Measurements from ENCODE around the gene LMCD1. TPM values are rescaled to one million over a fixed set of nuclear protein-coding genes. Genes with fewer than 3 reads are reported as not detected.

The LMCD1 gene
- total RNA-seq, 4 donors from 2014 or later: 13.9 to 64.6 (median 25.6) TPM

- intact Hi-C loops (cut with DNase I): no loop called here
- no peak overlapping the region for H3K27ac ChIP-seq
- no peak for TF ChIP-seq POLR2A (IDR thresholded peaks at IDR 0.05)
- TF ChIP-seq CTCF (IDR thresholded peaks at IDR 0.05): no peak
Measured at GRCh38 chr3:8593021-8593827, 91.6 kb downstream of the LMCD1 start.

GRCh38 chr3:8595252-8595651 is 93.6 kb downstream of the LMCD1 start:
- H3K27me3 ChIP-seq: no peaks in the 10 kb centered on the region
- no peaks in the 10 kb centered on the region for H3K36me3 ChIP-seq
- H3K9me3 ChIP-seq: no peaks in the 10 kb centered on the region
- H3K4me3 ChIP-seq (replicated peaks in 1 of 3): no peak overlapping the region
- no peaks in the 10 kb centered on the region for H3K4me1 ChIP-seq
- no peak for TF ChIP-seq POLR2A (IDR thresholded peaks at IDR 0.05)
- no peak for TF ChIP-seq CTCF (IDR thresholded peaks at IDR 0.05)
- DNase-seq: no peak
- intact Hi-C loops (cut with DNase I): no loop called here
- H3K27ac ChIP-seq: no peak overlapping the region
- WGBS, 2 donors: 87% methylated on average over 3 of the region's 3 CpGs

More at GRCh38 chr3:8593021-8593827, 91.6 kb downstream of the LMCD1 start:
- DNase-seq: no peak
- 73% methylated on average over 7 to 9 of the region's 9 CpGs for WGBS, 2 donors
- Histone ChIP-seq H3K27me3 (no peaks in the 10 kb centered on the region), H3K4me1 (no peaks in the 10 kb centered on the region), H3K4me3 (replicated peaks in 1 of 3) (no peak overlapping the region), H3K36me3 (no peaks in the 10 kb centered on the region), H3K9me3 (no peaks in the 10 kb centered on the region)

- H3K4me3 ChIP-seq (replicated peaks in 1 of 3): no peak overlapping the region
- DNase-seq: no peak
- H3K4me1 ChIP-seq: no peaks in the 10 kb centered on the region
- no peaks in the 10 kb centered on the region for H3K27me3 ChIP-seq
- TF ChIP-seq POLR2A (IDR thresholded peaks at IDR 0.05) (no peak), CTCF (IDR thresholded peaks at IDR 0.05) (no peak)
- H3K9me3 ChIP-seq: no peaks in the 10 kb centered on the region
- 94 to 95% methylated on average over 9 of the region's 9 CpGs for WGBS, 2 donors
- H3K27ac ChIP-seq: no peak overlapping the region
- no peaks in the 10 kb centered on the region for H3K36me3 ChIP-seq
- intact Hi-C loops (cut with DNase I): no loop called here
Measured at GRCh38 chr3:8595695-8596115, 94.1 kb downstream of the LMCD1 start.

GRCh38 chr3:8596321-8597218 is 94.9 kb downstream of the LMCD1 start:
- intact Hi-C loops (cut with DNase I): no loop called here
- WGBS, 2 donors: 81 to 85% methylated on average over 18 of the region's 18 CpGs
- no peaks in the 10 kb centered on the region for H3K36me3 ChIP-seq
- H3K4me1 ChIP-seq: no peaks in the 10 kb centered on the region
- H3K9me3 ChIP-seq: no peaks in the 10 kb centered on the region
- no peaks in the 10 kb centered on the region for H3K27me3 ChIP-seq
- no peak for TF ChIP-seq POLR2A (IDR thresholded peaks at IDR 0.05)
- no peak overlapping the region for H3K27ac ChIP-seq
- no peak for DNase-seq
- H3K4me3 ChIP-seq (replicated peaks in 1 of 3): no peak overlapping the region

- Histone ChIP-seq H3K9me3 (no peaks in the 10 kb centered on the region), H3K4me3 (replicated peaks in 1 of 3) (no peak overlapping the region), H3K4me1 (no peaks in the 10 kb centered on the region), H3K36me3 (no peaks in the 10 kb centered on the region), H3K27ac (no peak overlapping the region), H3K27me3 (no peaks in the 10 kb centered on the region)
- TF ChIP-seq POLR2A (IDR thresholded peaks at IDR 0.05) (no peak), CTCF (IDR thresholded peaks at IDR 0.05) (no peak)
- DNase-seq: no peak
- 77 to 83% methylated on average over 7 of the region's 7 CpGs for WGBS, 2 donors
- intact Hi-C loops (cut with DNase I): no loop called here
Measured at GRCh38 chr3:8597219-8597853, 95.7 kb downstream of the LMCD1 start.
